GM06990 (cell line): Measurements from ENCODE around the gene PIK3CB.

Experiments
- DNase-seq: peaks from one replicate; pipeline ENCODE4 v3.0.0-alpha.2; 2011; ENCODE audit not compliant: insufficient read length; ENCODE audit errors: extremely low read depth
- H3K27me3 ChIP-seq: replicated peaks from 2 replicates; pipeline ENCODE4 v1.6.0; 2011; ENCODE audit warnings: low read length; ENCODE audit not compliant: control insufficient read depth, insufficient read depth
- H3K36me3 ChIP-seq: 2 replicates; pipeline ENCODE4 v1.5.1; 2011; ENCODE audit warnings: low read length; ENCODE audit not compliant: control insufficient read depth, insufficient read depth
- H3K4me3 ChIP-seq: replicated peaks from 2 replicates; pipeline ENCODE4 v1.5.1; 2011; ENCODE audit warnings: low read depth, mild to moderate bottlenecking, control low read depth, low read length
- CTCF ChIP-seq: IDR thresholded peaks from 2 replicates; pipeline ENCODE4 v1.5.1; 2011; ENCODE audit warnings: low read length, control low read depth, mild to moderate bottlenecking, inconsistent platforms; ENCODE audit not compliant: insufficient read depth, poor library complexity, severe bottlenecking

The PIK3CB gene

GRCh38 chr3:138657508-138657907 is 177.2 kb downstream of the PIK3CB start:
- Histone ChIP-seq H3K36me3 (peaks cover 3% of the 10 kb centered on the region), H3K27me3 (no peaks in the 10 kb centered on the region), H3K4me3 (no peak overlapping the region)
- no peak for DNase-seq
- no peak for TF ChIP-seq CTCF

DNA sequence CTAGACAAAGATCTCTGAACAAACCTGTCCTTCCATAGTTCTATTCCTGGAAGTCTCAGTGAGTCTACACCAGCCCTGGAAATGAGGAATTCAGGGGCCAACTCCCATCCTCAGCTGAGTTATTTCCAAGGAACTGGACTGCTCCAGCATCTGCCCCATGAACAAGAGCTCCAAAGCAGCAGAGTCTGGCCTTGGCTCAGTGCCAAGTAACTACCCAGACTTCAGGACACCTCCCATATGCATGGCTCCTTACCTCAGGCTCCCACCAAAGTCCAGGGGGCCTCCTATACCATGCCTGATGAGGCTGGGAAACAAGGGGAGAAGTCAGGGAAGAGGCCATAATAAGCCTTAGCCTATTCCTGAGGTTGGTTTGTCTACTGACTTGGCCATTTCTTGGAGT is 181.2 kb downstream of the PIK3CB start:
- H3K4me3 ChIP-seq: no peak overlapping the region
- peaks cover 8% of the 10 kb centered on the region for H3K36me3 ChIP-seq
- no peak for TF ChIP-seq CTCF
- no peak for DNase-seq
- no peaks in the 10 kb centered on the region for H3K27me3 ChIP-seq

DNA sequence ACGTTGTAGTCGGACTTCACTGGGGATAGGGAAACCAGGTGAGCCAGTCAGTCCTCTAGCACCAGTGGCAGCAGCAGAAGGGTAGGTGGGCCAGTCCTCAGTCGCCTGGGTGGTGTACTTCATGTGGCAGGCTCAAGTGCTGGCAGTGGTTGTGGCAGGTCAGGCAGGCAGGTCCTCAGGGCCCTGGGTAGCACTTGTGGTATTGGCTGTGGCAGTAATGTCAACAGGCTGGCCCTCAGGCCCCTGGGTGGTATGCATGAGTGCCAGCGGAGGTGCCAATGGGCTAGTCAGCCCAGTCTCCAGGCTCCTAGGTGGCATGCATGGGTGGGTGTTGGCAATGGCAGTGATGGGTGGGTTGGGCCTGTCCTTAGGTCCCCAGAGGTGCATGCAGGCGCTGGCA is 185.6 kb downstream of the PIK3CB start:
- no peaks in the 10 kb centered on the region for H3K27me3 ChIP-seq
- H3K36me3 ChIP-seq: peaks cover 5% of the 10 kb centered on the region
- no peak overlapping the region for H3K4me3 ChIP-seq
- no peak for DNase-seq
- TF ChIP-seq CTCF: no peak

GRCh38 chr3:138646513-138646912 is 188.2 kb downstream of the PIK3CB start:
- Histone ChIP-seq H3K4me3 (no peak overlapping the region), H3K36me3 (peaks cover 5% of the 10 kb centered on the region), H3K27me3 (no peaks in the 10 kb centered on the region)
- DNase-seq: no peak
- TF ChIP-seq CTCF: no peak

DNA sequence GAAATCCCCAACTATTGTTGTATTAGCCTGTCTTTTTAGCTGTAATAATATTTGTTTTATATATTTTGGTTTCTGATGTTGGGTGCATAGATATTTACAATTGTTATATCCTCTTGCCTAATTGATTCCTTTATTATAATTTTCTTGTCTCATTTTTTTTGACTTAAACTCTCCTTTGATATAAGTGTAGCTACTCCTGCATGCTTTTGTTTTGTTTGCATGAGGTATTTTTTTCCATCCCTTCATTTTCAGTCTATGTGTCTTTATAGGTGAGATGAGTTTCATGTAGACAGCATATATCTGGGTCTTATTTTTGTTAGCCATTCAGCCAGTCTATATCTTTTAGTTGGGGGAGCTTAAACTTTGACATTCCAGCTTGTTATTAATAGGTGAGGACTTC is 188.7 kb downstream of the PIK3CB start:
- H3K27me3 ChIP-seq: no peaks in the 10 kb centered on the region
- TF ChIP-seq CTCF: no peak
- DNase-seq: no peak
- peaks cover 5% of the 10 kb centered on the region for H3K36me3 ChIP-seq
- H3K4me3 ChIP-seq: no peak overlapping the region

- no peaks in the 10 kb centered on the region for H3K27me3 ChIP-seq
- no peak for TF ChIP-seq CTCF
- H3K36me3 ChIP-seq: no peaks in the 10 kb centered on the region
- no peak for DNase-seq
- no peak overlapping the region for H3K4me3 ChIP-seq
Measured at GRCh38 chr3:138642927-138643253, 191.8 kb downstream of the PIK3CB start.
